ENCODE data around the gene RAB8B. TPM values are rescaled to one million over a fixed set of nuclear protein-coding genes. Genes with fewer than 3 reads are reported as not detected.

The RAB8B gene
- total RNA-seq, 2 donors from 2014 or later = 55.2 to 64.1 TPM

- Histone ChIP-seq H3K27me3 (replicated peaks; ENCODE audit: insufficient read depth) (no peaks in the 10 kb centered on the region), H3K36me3 (no peaks in the 10 kb centered on the region), H3K9me3 (no peaks in the 10 kb centered on the region), H3K27ac (no peak overlapping the region), H3K4me1 (ENCODE audit: control insufficient read depth in 1 of 2, low read depth in 2 of 2) (no peaks in the 10 kb centered on the region), H3K4me3 (no peak overlapping the region)
- TF ChIP-seq, protein P1, sequence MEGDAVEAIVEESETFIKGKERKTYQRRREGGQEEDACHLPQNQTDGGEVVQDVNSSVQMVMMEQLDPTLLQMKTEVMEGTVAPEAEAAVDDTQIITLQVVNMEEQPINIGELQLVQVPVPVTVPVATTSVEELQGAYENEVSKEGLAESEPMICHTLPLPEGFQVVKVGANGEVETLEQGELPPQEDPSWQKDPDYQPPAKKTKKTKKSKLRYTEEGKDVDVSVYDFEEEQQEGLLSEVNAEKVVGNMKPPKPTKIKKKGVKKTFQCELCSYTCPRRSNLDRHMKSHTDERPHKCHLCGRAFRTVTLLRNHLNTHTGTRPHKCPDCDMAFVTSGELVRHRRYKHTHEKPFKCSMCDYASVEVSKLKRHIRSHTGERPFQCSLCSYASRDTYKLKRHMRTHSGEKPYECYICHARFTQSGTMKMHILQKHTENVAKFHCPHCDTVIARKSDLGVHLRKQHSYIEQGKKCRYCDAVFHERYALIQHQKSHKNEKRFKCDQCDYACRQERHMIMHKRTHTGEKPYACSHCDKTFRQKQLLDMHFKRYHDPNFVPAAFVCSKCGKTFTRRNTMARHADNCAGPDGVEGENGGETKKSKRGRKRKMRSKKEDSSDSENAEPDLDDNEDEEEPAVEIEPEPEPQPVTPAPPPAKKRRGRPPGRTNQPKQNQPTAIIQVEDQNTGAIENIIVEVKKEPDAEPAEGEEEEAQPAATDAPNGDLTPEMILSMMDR (IDR thresholded peaks at IDR 0.05) = no peak
- DNase-seq (ENCODE audit: low spot score) (no peak), ATAC-seq (ENCODE audit: insufficient number of reproducible peaks, low FRiP score, low read depth) (no peak)
Observed at GRCh38 chr15:63181648-63182047, 7.8 kb upstream of the RAB8B start.

- DNase-seq (ENCODE audit: low spot score) = no peak
- ATAC-seq (ENCODE audit: insufficient number of reproducible peaks, low FRiP score, low read depth) = no peak
- Histone ChIP-seq H3K4me3 (no peak overlapping the region), H3K9me3 (no peaks in the 10 kb centered on the region), H3K27me3 (replicated peaks; ENCODE audit: insufficient read depth) (no peaks in the 10 kb centered on the region), H3K27ac (no peak overlapping the region), H3K4me1 (ENCODE audit: control insufficient read depth in 1 of 2, low read depth in 2 of 2) (peaks cover 0 to 4% of the 10 kb centered on the region in 2 donors), H3K36me3 (no peaks in the 10 kb centered on the region)
- TF ChIP-seq, protein P1 (IDR thresholded peaks at IDR 0.05) = no peak
Observed at GRCh38 chr15:63185206-63185605, 4.2 kb upstream of the RAB8B start.

GRCh38 chr15:63186065-63186464, 3.3 kb upstream of the RAB8B start:
- H3K9me3 ChIP-seq = no peaks in the 10 kb centered on the region
- ATAC-seq (ENCODE audit: insufficient number of reproducible peaks, low FRiP score, low read depth) (no peak), DNase-seq (ENCODE audit: low spot score) (no peak)
- H3K36me3 ChIP-seq = no peaks in the 10 kb centered on the region
- TF ChIP-seq, protein P1 (IDR thresholded peaks at IDR 0.05) = no peak
- H3K4me1 ChIP-seq (ENCODE audit: control insufficient read depth in 1 of 2, low read depth in 2 of 2) = peaks cover 0 to 10% of the 10 kb centered on the region in 2 donors
- H3K4me3 ChIP-seq = no peak overlapping the region
- H3K27me3 ChIP-seq (replicated peaks; ENCODE audit: insufficient read depth) = no peaks in the 10 kb centered on the region
- H3K27ac ChIP-seq = no peak overlapping the region

DNA sequence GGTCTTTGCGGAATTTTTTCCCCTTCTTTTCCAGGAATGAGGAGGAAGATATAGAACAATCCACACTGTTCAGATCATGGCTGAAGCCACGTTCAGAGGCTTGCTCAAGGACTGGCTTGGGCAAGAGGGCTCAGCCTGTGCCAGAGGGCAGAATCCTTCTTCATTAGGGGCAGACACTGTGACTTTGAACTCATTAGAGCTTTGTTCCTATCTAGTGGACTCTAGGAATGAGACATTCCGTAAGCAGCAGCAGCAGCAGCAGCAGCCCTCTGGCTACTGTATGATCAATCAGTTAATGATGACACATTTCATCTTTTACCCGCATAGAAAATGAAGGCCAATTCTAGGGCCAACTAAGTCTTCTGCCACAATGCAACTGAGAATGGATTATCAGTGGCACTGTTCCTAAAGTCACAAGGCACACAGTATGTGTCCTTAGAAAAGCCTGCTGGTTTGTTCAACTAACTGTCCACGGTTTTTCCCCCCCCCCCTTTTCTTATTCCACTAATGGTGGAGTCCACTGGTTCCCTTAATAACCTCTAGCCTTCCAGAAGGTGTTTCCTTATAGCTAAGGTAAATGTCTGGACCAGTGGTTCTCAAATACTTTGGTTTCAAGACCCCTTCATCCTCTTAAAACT, 1.7 kb upstream of the RAB8B start:
- Histone ChIP-seq H3K36me3 (no peaks in the 10 kb centered on the region), H3K27ac (no peak overlapping the region), H3K4me3 (no peak overlapping the region), H3K4me1 (ENCODE audit: control insufficient read depth in 1 of 2, low read depth in 2 of 2) (peaks cover 9 to 24% of the 10 kb centered on the region in 2 donors), H3K27me3 (replicated peaks; ENCODE audit: insufficient read depth) (no peaks in the 10 kb centered on the region), H3K9me3 (no peaks in the 10 kb centered on the region)
- DNase-seq (ENCODE audit: low spot score) = no peak
- TF ChIP-seq, protein P1 (IDR thresholded peaks at IDR 0.05) = no peak
- ATAC-seq (ENCODE audit: insufficient number of reproducible peaks, low FRiP score, low read depth) = no peak

- H3K27ac ChIP-seq = peak overlapping the region; percentile 35 to 40
- no peak for DNase-seq (ENCODE audit: low spot score)
- no peaks in the 10 kb centered on the region for H3K36me3 ChIP-seq
Observed at GRCh38 chr15:63188247-63188925, 1.0 kb upstream of the RAB8B start.

More at GRCh38 chr15:63188247-63188925, 1.0 kb upstream of the RAB8B start:
- H3K4me1 ChIP-seq (ENCODE audit: control insufficient read depth in 1 of 2, low read depth in 2 of 2) = peaks cover 10 to 27% of the 10 kb centered on the region in 2 donors
- no peaks in the 10 kb centered on the region for H3K9me3 ChIP-seq
- H3K4me3 ChIP-seq = peak overlapping the region; percentile 97
- TF ChIP-seq, protein P1 (IDR thresholded peaks at IDR 0.05) = no peak
- no peak for ATAC-seq (ENCODE audit: insufficient number of reproducible peaks, low FRiP score, low read depth)
- H3K27me3 ChIP-seq (replicated peaks; ENCODE audit: insufficient read depth) = no peaks in the 10 kb centered on the region

Measured in thoracic aorta (tissue), 2 donors.